Mesothelial cell of epicardium (in vitro differentiated cells): ENCODE data around the gene PDE4D. TPM values are rescaled to one million over a fixed set of nuclear protein-coding genes. Genes with fewer than 3 reads are reported as not detected.
"Not testable (repeated sequence)": the region's sequence is repeated elsewhere in the genome, so short reads cannot be mapped to it uniquely, and the experiment has no call there.

Experiments
- DNase-seq, 2 experiments: peaks; one replicate each; pipeline ENCODE4 v3.0.0; 2021; ENCODE audit warnings: low spot score in 2 of 2; ENCODE audit not compliant: unreplicated experiment in 2 of 2
- H3K27ac Mint-ChIP-seq: 2 replicates; pipeline ENCODE4 v1.8.0; 2021; ENCODE audit warnings: mixed read lengths
- H3K27me3 Mint-ChIP-seq: 2 replicates; pipeline ENCODE4 v1.8.0; 2021; ENCODE audit warnings: low read depth, mixed read lengths
- H3K36me3 Mint-ChIP-seq: 2 replicates; pipeline ENCODE4 v1.8.0; 2021; ENCODE audit warnings: mixed read lengths
- H3K4me1 Mint-ChIP-seq: 2 replicates; pipeline ENCODE4 v1.8.0; 2021; ENCODE audit warnings: mixed read lengths
- H3K4me3 Mint-ChIP-seq: 2 replicates; pipeline ENCODE4 v1.8.0; 2021; ENCODE audit warnings: mild to moderate bottlenecking, moderate library complexity, mixed read lengths
- H3K9me3 Mint-ChIP-seq: 2 replicates; pipeline ENCODE4 v1.8.0; 2021; ENCODE audit warnings: mixed read lengths
- total RNA-seq: library from RNA; stranded (reverse); gene quantifications from 3 replicates; pipeline ENCODE4 v1.2.1, GENCODE V29; 2021
- TF ChIP-seq, protein P1 (sequence below): fragments of 200-600 bp; sonication (generic); IDR thresholded peaks from one replicate; pipeline ENCODE4 v1.5.0; 2021; ENCODE audit warnings: antibody characterized with exemption; ENCODE audit not compliant: unreplicated experiment

PDE4D gene
- total RNA-seq, 1 donor from 2014 or later, result 105 TPM

DNA sequence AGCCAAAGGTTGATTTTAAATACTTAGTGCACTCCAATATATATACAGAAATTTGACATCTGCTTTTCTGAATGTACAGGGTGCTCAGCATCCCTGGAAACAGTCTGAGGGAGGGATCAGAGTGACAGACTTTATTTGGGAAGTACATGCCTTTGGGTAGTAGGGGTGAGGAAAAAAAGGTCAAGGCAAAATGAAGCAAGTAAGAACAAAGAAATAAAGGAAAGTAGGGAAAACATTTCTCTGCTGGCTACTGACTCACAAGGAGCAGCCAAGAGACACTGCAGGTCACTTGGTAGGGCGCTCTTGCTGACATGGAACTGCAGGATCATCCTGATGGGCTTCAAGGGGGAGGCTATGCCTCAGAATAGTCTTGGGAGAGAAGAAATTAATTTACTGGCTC, 929.7 kb downstream of the PDE4D start:
- TF ChIP-seq, protein P1, sequence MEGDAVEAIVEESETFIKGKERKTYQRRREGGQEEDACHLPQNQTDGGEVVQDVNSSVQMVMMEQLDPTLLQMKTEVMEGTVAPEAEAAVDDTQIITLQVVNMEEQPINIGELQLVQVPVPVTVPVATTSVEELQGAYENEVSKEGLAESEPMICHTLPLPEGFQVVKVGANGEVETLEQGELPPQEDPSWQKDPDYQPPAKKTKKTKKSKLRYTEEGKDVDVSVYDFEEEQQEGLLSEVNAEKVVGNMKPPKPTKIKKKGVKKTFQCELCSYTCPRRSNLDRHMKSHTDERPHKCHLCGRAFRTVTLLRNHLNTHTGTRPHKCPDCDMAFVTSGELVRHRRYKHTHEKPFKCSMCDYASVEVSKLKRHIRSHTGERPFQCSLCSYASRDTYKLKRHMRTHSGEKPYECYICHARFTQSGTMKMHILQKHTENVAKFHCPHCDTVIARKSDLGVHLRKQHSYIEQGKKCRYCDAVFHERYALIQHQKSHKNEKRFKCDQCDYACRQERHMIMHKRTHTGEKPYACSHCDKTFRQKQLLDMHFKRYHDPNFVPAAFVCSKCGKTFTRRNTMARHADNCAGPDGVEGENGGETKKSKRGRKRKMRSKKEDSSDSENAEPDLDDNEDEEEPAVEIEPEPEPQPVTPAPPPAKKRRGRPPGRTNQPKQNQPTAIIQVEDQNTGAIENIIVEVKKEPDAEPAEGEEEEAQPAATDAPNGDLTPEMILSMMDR, result no peak
- Mint-ChIP-seq H3K4me3 (no peak overlapping the region), H3K27me3 (no peaks in the 10 kb centered on the region), H3K36me3 (no peaks in the 10 kb centered on the region), H3K9me3 (no peaks in the 10 kb centered on the region), H3K4me1 (no peaks in the 10 kb centered on the region), H3K27ac (no peak overlapping the region)
- no peak for DNase-seq

DNA sequence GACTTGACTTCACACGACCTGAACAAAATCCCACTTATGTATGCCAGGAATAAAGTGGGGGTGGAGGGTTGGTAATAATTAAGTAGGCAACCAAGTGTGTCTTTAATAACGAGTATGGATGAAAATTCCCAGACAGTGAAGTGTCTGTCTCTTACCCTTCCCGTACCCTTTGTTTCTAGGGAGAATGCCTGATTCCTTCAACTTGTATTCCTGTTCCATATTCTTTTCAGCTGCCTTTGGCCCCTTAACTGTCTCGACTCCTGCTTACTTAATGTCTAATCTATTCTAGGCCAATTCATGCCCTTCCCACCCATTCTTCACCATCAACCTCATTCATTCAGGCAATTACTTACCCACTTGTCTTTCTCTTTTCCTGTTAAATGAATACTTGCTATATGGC, 930.2 kb downstream of the PDE4D start:
- no peaks in the 10 kb centered on the region for H3K27me3 Mint-ChIP-seq
- no peak overlapping the region for H3K4me3 Mint-ChIP-seq
- TF ChIP-seq, protein P1, result no peak
- no peaks in the 10 kb centered on the region for H3K4me1 Mint-ChIP-seq
- no peak for DNase-seq
- H3K9me3 Mint-ChIP-seq, result no peaks in the 10 kb centered on the region
- no peaks in the 10 kb centered on the region for H3K36me3 Mint-ChIP-seq
- no peak overlapping the region for H3K27ac Mint-ChIP-seq

DNA sequence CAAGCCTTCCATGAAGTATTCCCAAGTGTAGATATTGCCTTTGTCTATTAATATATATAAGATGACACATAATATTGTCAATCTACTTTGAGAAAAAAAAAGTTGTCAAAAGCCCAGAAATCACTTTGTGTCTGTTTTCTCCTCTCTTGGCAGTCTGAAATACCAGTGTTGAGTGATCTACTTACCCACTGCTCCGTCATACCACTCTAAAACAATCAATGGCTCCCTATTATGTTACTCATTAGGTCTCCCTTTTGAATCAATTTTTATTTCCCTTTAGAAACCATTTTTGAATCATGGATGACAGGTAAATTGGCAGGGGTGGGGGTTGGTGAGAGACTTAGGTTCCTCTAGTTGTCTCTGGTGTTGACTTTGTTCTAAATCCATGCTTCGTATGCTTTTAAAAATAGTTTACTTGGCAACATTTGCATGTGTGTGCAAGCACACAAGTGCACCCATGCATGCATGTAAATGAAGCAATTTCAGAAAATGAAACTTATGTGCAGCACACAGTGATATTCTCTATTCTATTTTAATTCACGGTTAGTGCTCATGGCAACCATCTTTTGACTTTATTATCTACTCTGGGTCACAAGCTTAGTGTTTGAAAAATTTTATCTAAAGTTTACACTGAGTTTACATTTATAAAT, 931.8 kb downstream of the PDE4D start:
- TF ChIP-seq, protein P1, result no peak
- no peaks in the 10 kb centered on the region for H3K9me3 Mint-ChIP-seq
- DNase-seq, result no peak
- no peak overlapping the region for H3K4me3 Mint-ChIP-seq
- H3K4me1 Mint-ChIP-seq, result no peaks in the 10 kb centered on the region
- no peak overlapping the region for H3K27ac Mint-ChIP-seq
- no peaks in the 10 kb centered on the region for H3K36me3 Mint-ChIP-seq
- H3K27me3 Mint-ChIP-seq, result no peaks in the 10 kb centered on the region

DNA sequence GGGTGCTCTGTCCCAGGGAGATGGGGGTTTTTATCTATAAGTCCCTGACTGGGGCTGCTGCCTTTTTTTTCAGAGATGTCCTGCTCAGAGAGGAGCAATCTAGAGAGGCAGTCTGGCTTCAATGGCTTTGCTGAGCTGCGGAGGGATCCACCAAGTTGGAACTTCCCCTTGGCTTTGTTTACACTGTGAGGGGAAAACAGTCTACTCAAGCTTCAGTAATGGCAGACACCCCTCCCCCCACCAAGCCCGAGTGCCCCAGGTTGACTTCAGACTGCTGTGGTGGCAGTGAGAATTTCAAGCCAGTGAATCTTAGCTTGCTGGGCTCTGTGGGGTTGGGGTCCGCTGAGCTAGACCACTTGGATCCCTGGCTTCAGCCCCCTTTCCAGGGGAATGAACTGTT, 934.8 kb downstream of the PDE4D start:
- no peak overlapping the region for H3K4me3 Mint-ChIP-seq
- no peak for DNase-seq

DNA sequence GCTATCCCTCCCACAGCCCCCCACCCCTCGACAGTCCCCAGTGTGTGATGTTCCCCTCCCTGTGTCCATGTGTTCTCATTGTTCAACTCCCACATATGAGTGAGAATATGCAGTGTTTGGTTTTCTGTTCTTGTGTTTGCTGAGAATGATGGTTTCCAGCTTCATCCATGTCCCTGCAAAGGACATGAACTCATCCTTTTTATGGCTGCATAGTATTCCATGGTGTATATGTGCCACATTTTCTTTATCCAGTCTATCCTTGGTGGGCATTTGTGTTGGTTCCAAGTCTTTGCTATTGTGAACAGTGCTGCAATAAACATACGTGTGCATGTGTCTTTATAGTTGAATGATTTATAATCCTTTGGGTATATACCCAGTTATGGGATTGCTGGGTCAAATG, 940.3 kb downstream of the PDE4D start:
- H3K27me3 Mint-ChIP-seq, H3K36me3 Mint-ChIP-seq, DNase-seq, H3K4me1 Mint-ChIP-seq, H3K4me3 Mint-ChIP-seq, H3K27ac Mint-ChIP-seq: not testable (repeated sequence)
- H3K9me3 Mint-ChIP-seq, result peaks cover 14% of the 10 kb centered on the region

More for the DNA sequence above, 934.8 kb downstream of the PDE4D start:
- Mint-ChIP-seq H3K9me3 (peaks cover 4% of the 10 kb centered on the region), H3K27ac (no peak overlapping the region), H3K4me1 (no peaks in the 10 kb centered on the region), H3K36me3 (no peaks in the 10 kb centered on the region), H3K27me3 (no peaks in the 10 kb centered on the region)
- TF ChIP-seq, protein P1, result no peak

DNA sequence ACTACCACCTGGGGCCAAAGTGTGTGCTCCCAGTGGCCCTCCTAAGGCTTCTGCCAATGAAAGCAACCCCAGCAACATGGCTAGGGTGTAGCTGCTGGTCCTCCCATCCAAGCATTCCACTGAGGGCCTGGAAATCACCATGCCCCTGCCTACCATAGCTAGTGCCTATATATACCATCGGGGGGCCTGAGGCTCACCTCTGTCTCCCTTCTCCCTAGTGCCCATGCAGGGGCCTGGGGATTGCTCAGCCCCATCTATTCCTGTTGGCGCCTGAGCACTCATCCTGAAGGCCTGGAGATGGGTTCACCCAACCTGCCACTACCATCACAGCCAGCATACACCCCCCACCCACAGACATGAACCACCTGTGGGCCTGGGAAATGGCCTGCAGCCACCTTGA, 943.3 kb downstream of the PDE4D start:
- peaks cover 14% of the 10 kb centered on the region for H3K9me3 Mint-ChIP-seq
- no peak overlapping the region for H3K4me3 Mint-ChIP-seq
- TF ChIP-seq, protein P1, result no peak
- no peak for DNase-seq
- H3K36me3 Mint-ChIP-seq, result no peaks in the 10 kb centered on the region
- peaks cover 3% of the 10 kb centered on the region for H3K4me1 Mint-ChIP-seq
- no peaks in the 10 kb centered on the region for H3K27me3 Mint-ChIP-seq
- no peak overlapping the region for H3K27ac Mint-ChIP-seq
